GM19035 (cell line): Measurements from ENCODE around the gene EP400.

ENCODE experiments used
- ATAC-seq: cut with Tn5 transposase; IDR thresholded peaks from one replicate; pipeline ENCODE4 v1.9.1; 2021; ENCODE audit not compliant: unreplicated experiment

Gene EP400

GRCh38 chr12:132015686-132016430 is 66.1 kb downstream of the EP400 start:
- ATAC-seq = no peak

- ATAC-seq = no peak
These were observed 68.6 kb downstream of the EP400 start for GRCh38 chr12:132018193-132018916.

DNA sequence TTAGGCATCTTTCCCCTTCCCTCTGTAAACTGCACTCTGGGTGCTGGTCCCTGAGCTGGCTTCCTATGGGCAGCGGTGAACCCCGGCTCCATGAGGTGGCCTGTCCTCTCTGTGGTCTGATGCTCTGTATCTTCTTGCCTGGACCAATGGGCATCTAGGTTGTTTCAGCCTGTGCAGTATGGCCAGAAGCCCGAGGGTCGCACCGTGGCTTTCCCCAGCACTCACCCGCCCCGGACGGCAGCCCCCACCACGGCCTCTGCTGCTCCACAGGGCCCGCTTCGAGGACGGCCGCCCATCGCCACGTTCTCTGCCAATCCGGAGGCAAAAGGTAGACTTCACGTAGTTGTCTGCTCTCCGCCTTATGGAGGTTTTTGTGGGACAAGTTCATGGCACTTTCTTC is 70.1 kb downstream of the EP400 start:
- no peak for ATAC-seq

DNA sequence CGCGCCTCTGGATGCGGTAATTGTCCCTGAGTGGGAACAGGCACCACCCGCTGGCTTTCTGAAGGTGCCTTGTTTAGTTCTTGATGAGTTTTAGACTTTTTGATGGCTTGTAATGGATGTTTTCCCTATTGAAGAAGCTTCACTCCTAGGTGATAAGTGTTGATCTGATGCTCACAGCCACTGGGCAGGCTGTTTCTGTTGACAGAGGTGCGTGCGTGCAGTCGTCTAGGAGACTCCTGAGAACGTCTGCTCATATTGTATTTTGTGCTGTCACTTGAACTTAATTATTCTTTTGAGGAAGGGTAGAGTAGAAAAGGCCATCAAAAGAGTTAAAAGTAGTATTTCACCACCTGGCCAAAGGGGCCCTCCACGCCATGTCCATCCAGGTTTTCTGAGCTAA is 70.5 kb downstream of the EP400 start:
- no peak for ATAC-seq

GRCh38 chr12:132021031-132021871 is 71.5 kb downstream of the EP400 start:
- no peak for ATAC-seq

- ATAC-seq = no peak
These were observed 72.2 kb downstream of the EP400 start for GRCh38 chr12:132021965-132022364.

DNA sequence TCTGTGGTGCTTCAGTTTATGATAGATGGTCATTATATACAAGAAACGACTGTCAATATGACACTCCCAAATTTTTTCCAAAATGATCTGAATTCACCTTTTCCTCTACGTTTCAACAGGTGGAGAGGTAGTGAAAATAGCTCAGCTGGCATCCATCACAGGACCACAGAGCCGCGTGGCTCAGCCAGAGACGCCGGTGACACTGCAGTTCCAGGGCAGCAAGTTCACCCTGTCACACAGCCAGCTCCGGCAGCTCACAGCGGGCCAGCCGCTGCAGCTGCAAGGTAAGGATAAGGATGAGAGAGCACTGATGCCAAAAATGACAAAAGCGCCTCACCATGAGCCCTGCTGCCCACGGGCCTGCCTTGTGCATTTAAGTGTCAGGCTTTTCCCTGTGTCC is 73.9 kb downstream of the EP400 start:
- ATAC-seq = no peak

- ATAC-seq = no peak
These were observed 75.0 kb downstream of the EP400 start for GRCh38 chr12:132024758-132025157.

DNA sequence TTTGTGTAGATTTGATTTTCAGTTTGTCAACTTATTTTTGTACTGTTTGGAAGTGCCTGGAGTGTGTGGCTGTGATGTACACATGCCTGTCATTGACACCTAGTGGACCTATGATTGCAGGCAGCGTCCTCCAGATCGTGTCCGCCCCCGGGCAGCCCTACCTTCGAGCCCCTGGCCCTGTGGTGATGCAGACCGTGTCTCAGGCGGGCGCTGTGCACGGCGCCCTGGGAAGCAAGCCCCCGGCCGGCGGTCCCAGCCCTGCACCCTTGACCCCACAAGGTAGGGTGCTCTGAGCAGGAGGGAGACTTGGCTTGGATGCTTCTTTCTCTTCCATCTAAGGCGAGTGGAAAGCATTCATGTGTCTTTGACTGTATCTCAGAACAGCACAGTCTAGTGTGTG is 75.8 kb downstream of the EP400 start:
- ATAC-seq = no peak

DNA sequence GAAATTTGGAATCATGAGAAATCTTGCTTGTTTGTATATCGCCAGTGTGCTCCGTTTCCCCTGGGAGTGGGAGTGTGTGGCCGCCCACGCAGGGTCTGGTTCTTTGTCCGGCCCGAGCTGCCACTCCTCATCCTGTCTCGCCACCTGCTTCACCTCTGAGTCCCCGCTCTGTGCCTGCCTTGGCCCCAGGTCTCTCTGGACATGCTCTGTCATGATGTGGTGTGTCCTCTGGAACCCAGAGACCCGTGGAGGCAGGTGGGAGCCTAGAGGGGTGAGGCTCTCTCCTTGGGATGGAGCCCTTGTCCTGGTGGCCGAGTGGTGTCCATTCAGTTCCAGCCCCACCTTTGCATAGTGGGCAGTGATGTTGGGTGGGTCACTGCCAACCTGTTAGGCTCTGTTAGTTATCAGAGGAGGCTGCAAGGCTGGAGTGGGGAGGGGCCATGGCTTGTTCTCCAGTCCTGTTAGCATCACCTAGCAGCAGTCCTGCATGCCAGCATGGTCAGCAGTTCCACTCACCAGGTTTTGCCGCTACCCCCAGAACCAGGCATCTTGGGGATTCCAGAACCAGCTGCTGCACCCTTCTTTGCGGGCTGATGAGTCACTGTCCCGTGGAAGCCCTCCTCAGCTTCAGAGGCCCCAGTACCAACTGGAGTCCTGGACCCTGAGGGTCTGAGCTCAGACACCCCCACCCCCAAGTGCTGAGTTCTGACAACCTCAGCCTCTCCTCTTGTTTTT is 76.5 kb downstream of the EP400 start:
- no peak for ATAC-seq

GRCh38 chr12:132026796-132027500 is 77.2 kb downstream of the EP400 start:
- ATAC-seq = no peak

DNA sequence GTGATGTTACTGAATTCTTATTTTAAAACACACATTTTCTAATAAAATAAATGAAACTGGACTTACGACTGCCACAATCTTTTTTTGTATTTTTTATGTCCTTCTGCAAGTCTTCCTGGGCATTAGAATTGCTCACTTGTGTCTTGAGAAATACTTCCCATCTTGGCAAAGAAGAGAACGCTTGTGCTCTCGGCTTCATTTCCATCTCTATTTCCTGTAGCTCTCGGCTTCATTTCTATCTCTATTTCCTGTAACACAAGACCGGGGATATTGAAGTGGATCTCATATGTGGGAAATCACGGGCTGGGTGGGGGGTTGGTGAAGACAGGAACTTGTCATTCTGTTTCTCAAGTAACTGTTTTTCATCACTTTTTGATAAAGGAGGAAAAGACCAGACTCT is 77.9 kb downstream of the EP400 start:
- no peak for ATAC-seq

- ATAC-seq = no peak
These were observed 78.4 kb downstream of the EP400 start for GRCh38 chr12:132028111-132028510.

DNA sequence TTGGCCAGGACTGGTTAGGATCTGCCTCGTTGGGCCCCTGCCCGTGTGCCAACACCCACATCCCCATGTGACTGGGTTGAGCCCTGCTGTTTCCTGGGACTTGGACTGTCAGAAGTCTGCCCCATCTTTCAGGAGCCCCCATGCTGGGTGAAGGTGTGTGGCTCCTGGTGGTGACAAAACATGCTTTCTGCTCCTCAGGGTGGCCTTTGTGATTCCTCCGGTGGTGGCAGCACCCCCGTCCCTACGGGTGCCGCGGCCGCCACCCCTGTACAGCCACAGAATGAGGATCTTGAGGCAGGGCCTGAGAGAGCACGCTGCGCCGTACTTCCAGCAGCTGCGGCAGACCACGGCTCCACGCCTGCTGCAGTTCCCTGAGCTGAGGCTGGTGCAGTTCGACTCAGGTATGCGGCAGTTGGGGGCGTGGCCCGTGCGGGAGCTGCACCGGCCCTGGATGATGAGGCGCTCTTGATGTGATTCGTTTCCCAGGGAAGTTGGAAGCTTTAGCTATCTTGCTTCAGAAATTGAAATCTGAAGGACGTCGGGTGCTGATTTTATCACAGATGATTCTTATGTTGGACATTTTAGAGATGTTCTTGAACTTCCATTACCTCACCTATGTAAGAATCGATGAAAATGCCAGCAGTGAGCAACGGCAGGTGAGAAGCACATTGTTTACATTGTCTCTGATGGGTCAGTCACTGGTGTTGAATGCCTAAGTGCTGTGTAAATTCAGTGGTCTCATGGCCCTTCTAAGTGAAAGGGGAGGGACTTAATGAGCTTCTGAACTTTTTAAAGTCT is 80.0 kb downstream of the EP400 start:
- ATAC-seq = no peak

DNA sequence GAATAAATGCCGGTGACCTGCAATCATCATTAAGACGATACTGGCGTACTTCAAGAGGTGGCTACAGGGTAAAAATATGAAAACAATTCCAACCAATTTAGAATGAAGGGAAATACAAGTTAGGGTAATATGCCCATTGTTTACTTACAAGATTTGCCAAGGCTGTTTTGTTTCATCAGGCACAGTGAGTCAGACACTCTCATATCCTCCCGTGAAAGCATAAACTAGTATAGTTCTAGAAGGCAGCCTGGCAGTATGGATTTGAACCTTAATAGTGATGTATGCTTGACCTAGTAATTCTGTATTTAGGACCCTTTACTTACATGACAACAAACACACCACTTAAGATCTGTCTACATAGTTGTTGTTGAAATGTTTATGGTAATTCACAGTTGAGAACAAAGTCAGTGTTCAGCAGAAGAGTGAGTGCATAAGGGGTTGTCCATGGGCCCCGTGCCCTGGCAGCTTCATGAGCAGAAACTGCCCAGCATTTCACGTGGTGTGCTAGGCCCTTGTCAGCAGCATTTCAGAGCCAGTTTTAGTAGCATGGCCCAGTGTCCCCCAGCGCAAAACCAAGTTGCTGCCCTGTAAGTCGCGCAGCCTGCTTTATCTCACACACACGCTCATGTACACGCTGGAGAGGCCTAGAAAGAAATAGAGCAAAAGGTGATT is 80.8 kb downstream of the EP400 start:
- ATAC-seq = no peak

GRCh38 chr12:132033627-132034026 is 83.9 kb downstream of the EP400 start:
- ATAC-seq = no peak

DNA sequence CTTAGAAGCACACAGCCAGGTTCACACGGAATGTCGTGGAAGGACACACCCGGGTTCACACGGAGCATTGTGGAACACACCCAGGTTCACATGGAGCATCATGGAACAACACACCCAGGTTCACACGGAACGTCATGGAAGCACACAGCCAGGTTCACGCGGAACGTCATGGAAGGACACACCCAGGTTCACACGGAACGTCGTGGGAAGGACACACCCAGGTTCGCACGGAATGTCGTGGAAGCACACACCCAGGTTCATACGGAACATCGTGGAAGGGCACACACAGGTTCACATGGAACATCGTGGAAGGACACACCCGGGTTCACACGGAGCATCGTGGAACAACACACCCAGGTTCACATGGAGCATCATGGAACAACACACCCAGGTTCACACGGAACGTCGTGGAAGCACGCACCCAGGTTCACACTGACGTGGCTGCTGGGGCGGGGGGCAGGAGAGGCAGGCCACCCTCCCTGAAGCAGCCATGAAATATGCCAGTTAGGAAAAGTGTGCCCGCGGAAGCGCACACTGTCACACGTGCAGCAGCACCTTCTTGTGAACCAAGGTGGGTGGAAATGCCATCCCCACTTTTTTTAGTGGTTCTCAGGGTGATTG is 86.4 kb downstream of the EP400 start:
- no peak for ATAC-seq

GRCh38 chr12:132040906-132041606 is 91.3 kb downstream of the EP400 start:
- no peak for ATAC-seq
